Testis (tissue), 3 donors: ENCODE data around the gene ELF1. TPM values are rescaled to one million over a fixed set of nuclear protein-coding genes. Genes with fewer than 3 reads are reported as not detected.
A peak's percentile ranks its signal among the peaks of the same experiment; 100 is the strongest.

Experiments used
- DNase-seq: peaks from one replicate; pipeline ENCODE4 v3.0.0-alpha.2; 2019
- H3K27ac ChIP-seq, 2 donors: fragments of 200-600 bp; sonication (generic); one replicate each; pipeline ENCODE4 v1.5.1; 2019
- H3K27me3 ChIP-seq: fragments of 200-600 bp; sonication (generic); one replicate; pipeline ENCODE4 v1.5.1; 2019
- H3K36me3 ChIP-seq: fragments of 200-600 bp; sonication (generic); one replicate; pipeline ENCODE4 v1.5.1; 2017; ENCODE audit warnings: low read depth; ENCODE audit errors: missing control alignments
- H3K4me1 ChIP-seq: fragments of 200-600 bp; sonication (generic); one replicate; pipeline ENCODE4 v1.5.1; 2019
- H3K4me3 ChIP-seq, 2 donors: fragments of 200-600 bp; sonication (generic); one replicate each; pipeline ENCODE4 v1.5.1; 2017 to 2019
- H3K9me3 ChIP-seq: fragments of 200-600 bp; sonication (generic); one replicate; pipeline ENCODE4 v1.5.1; 2017
- CTCF ChIP-seq, 3 experiments: fragments of 450-650 bp in 2 of 3; fragments of 200-600 bp in 1 of 3; sonication (generic) in 1 of 3; IDR thresholded peaks; one replicate each; pipeline ENCODE4 v1.5.1; 2016 to 2019; ENCODE audit warnings: antibody characterized with exemption in 3 of 3, mild to moderate bottlenecking in 2 of 3, moderate library complexity in 1 of 3
- POLR2A ChIP-seq: fragments of 450-650 bp; IDR thresholded peaks from one replicate; pipeline ENCODE4 v1.6.1; 2017; ENCODE audit warnings: antibody characterized with exemption, mild to moderate bottlenecking, moderate library complexity
- WGBS, 2 donors: methylation state at CpG; one replicate each; pipeline ENCODE4 v1.1.5; 2018; 5-methylcytosine and 5-hydroxymethylcytosine counted together
- intact Hi-C: fragments of 100-400 bp; cut with DNase I; formaldehyde crosslinking; loops from one replicate; pipeline ENCODE4 v1.15.1; 2023; ENCODE audit warnings: low total_unique reads
- polyA plus RNA-seq: library from polyadenylated mRNA; stranded (reverse); fragments of 350-450 nt; fragmentation: Illumina TruSeq; extraction: RNeasy Lipid Tissue Mini Kit (QIAGEN cat#74804); gene quantifications from one replicate; pipeline ENCODE4 v1.2.3, GENCODE V29; 2014; ENCODE audit warnings: low read depth, low replicate concordance; ENCODE audit not compliant: insufficient read depth
- total RNA-seq, 2 donors: library from RNA; depleted of rRNA; stranded (reverse); fragments of >200 nt; gene quantifications; one replicate each; pipeline ENCODE4 v1.2.3, GENCODE V29; 2016

The ELF1 gene
- total and polyA plus RNA-seq, 3 donors from 2014 or later, result 32.8 to 67.5 (median 54.8) TPM

DNA sequence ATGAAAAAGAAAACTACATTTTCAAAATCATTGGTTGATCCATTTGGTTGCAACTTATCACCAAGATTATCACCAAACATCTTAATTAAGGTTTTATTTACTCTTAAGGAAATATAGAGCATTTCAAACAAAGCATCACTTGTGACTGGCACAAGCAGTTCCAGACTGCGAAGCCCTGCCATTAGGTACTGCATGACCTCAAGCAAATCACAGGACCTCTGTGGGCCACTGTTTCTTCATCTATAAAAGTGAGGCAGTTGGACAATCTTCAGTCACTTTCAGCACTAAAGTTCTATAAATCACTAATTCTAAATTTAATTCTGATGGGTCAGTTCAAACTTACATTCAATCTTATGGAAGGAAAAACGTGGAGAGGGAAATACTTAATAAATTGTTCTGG lies 2.0 kb downstream of the ELF1 start:
- peak; percentile 37 for DNase-seq
- Histone ChIP-seq H3K4me3 (no peak overlapping the region), H3K27ac (peak overlapping the region in 1 of 2 donors; percentile 71), H3K9me3 (no peaks in the 10 kb centered on the region), H3K27me3 (no peaks in the 10 kb centered on the region), H3K4me1 (peaks cover 7% of the 10 kb centered on the region), H3K36me3 (no peaks in the 10 kb centered on the region)
- intact Hi-C loops, result no loop called here
- TF ChIP-seq POLR2A, result no peak
- TF ChIP-seq CTCF (IDR thresholded peaks at IDR 0.05), result no peak
- 58 to 71% methylated on average over 2 of the region's 2 CpGs for WGBS, 2 donors

- DNase-seq, result no peak
- Histone ChIP-seq H3K36me3 (no peaks in the 10 kb centered on the region), H3K27ac (no peak overlapping the region), H3K4me1 (peaks cover 7% of the 10 kb centered on the region), H3K27me3 (no peaks in the 10 kb centered on the region), H3K4me3 (no peak overlapping the region), H3K9me3 (no peaks in the 10 kb centered on the region)
- intact Hi-C loops, result no loop called here
- WGBS, 2 donors, result 85 to 92% methylated on average over 6 of the region's 6 CpGs
- TF ChIP-seq POLR2A, result no peak
- TF ChIP-seq CTCF (IDR thresholded peaks at IDR 0.05), result no peak
Observed at GRCh38 chr13:41015920-41016319, 3.2 kb downstream of the ELF1 start.

DNA sequence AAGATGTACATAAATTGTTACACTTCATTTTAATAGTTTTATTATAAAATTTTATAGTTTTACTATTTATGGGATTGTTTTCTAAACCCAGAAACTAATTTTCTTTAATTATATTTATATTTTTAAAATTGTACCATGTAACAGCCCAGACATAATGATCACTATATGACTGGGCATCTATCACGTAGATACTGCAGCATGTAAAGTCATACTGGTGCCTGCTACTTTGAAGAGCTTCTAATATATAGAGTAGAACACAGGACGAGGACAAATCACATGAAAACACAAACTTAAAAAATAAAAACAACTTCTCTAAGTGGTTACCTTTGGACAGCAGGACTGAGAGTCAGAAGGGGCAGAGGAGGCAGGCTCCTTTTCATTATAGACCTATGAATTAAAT lies 5.3 kb downstream of the ELF1 start:
- intact Hi-C loops, result no loop called here
- Histone ChIP-seq H3K36me3 (no peaks in the 10 kb centered on the region), H3K9me3 (no peaks in the 10 kb centered on the region), H3K4me3 (no peak overlapping the region), H3K4me1 (peaks cover 4% of the 10 kb centered on the region), H3K27ac (no peak overlapping the region), H3K27me3 (no peaks in the 10 kb centered on the region)
- DNase-seq, result no peak
- TF ChIP-seq CTCF (IDR thresholded peaks at IDR 0.05), result no peak
- no peak for TF ChIP-seq POLR2A
- 83 to 94% methylated on average over 2 of the region's 2 CpGs for WGBS, 2 donors

GRCh38 chr13:41012536-41012935 lies 6.6 kb downstream of the ELF1 start:
- Histone ChIP-seq H3K9me3 (no peaks in the 10 kb centered on the region), H3K4me3 (no peak overlapping the region), H3K36me3 (no peaks in the 10 kb centered on the region), H3K27me3 (no peaks in the 10 kb centered on the region), H3K4me1 (no peaks in the 10 kb centered on the region), H3K27ac (no peak overlapping the region)
- 91 to 95% methylated on average over 2 of the region's 2 CpGs for WGBS, 2 donors
- intact Hi-C loops, result no loop called here
- DNase-seq, result no peak
- TF ChIP-seq CTCF (IDR thresholded peaks at IDR 0.05) (no peak), POLR2A (no peak)

DNA sequence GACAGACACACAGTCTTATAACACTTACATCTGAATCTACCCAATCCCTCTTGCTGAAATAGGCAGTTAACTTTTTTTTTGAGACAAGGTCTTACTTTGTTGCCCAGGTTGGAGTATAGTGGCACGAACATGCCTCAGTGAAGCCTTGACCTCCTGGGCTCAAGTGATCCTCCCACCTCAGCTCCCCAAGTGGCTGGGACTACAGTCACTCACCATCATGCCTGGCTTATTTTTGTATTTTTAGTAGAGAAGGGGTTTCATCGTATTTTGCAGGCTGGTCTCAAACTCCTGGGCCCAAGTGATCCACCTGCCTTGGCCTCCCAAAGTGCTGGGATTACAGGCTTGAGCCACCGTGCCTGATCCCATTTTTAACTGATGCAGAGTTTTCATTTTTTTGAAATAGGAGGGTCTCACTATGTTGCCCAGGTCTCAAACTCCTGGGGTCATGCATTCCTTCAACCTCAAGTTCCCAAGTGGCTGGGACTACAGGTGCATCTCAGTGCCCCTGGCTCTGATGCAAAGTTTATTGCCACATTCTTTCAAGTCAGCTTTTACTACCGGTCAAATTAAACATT lies 7.6 kb downstream of the ELF1 start:
- no peak overlapping the region for H3K27ac ChIP-seq
- no peaks in the 10 kb centered on the region for H3K4me1 ChIP-seq
- H3K9me3 ChIP-seq, result no peaks in the 10 kb centered on the region
- H3K36me3 ChIP-seq, result no peaks in the 10 kb centered on the region
- intact Hi-C loops, result no loop called here
- no peak for TF ChIP-seq POLR2A
- no peak for TF ChIP-seq CTCF (IDR thresholded peaks at IDR 0.05)
- H3K27me3 ChIP-seq, result no peaks in the 10 kb centered on the region
- no peak overlapping the region for H3K4me3 ChIP-seq
- WGBS, 2 donors, result 68 to 92% methylated on average over 4 of the region's 4 CpGs
- DNase-seq, result no peak
